K562 (cell line): ENCODE measurements around the gene TPPP. TPM values are rescaled to one million over a fixed set of nuclear protein-coding genes. Genes with fewer than 3 reads are reported as not detected.

ENCODE experiments used
- ATAC-seq: fragments of 200-7000 bp; cut with Tn5 transposase; 3 replicates; pipeline ENCODE4 v1.9.1; 2020; ENCODE audit warnings: moderate library complexity
- BruUV-seq: library from RNA; stranded (reverse); fragments of 400-500 nt; replicated peaks from 2 replicates; lab custom pipeline; 2021; lab: Mats Ljungman, UMichigan
- CTCF ChIA-PET: fragments of 300-600 bp; formaldehyde crosslinking; extraction: SDS; loops from one replicate; lab custom pipeline; 2021; ENCODE audit warnings: low intra/inter-chr PET ratio; lab: Yijun Ruan, JAX
- POLR2A ChIA-PET: fragments of 300-600, 350-650 bp; sonication (Branson Sonifier 250); formaldehyde crosslinking; extraction: SDS; loops from one replicate; lab custom pipeline; 2021; ENCODE audit warnings: antibody characterized with exemption, inconsistent platforms; lab: Yijun Ruan, JAX
- DNase-seq, 4 experiments: peaks; one replicate each; pipeline versions ENCODE4 v3.0.0 to v3.0.0-alpha.2; 2011 to 2018; ENCODE audit warnings: low spot score in 3 of 4, mixed read lengths in 3 of 4; ENCODE audit errors: extremely low read depth in 1 of 4
- FAIRE-seq: peaks from 2 replicates; lab custom pipeline; 2011; peaks lifted over from hg19 to GRCh38; lab: Jason Lieb, UNC
- H2AFZ ChIP-seq: 2 replicates; pipeline ENCODE4 v1.6.0; 2011; ENCODE audit warnings: low read depth, low read length, control low read depth, inconsistent platforms
- H3K27ac ChIP-seq: fragments of 200-600 bp; 3 replicates; pipeline ENCODE4 v1.8.0; 2011; ENCODE audit warnings: low read depth, mild to moderate bottlenecking, control low read depth, inconsistent platforms, low read length, moderate library complexity, mixed read lengths; ENCODE audit errors: extremely low read depth
- H3K27me3 ChIP-seq, 2 experiments: fragments of 300-600 bp in 1 of 2; 2 replicates in 1 of 2; 3 replicates in 1 of 2; pipeline versions ENCODE4 v1.6.0 to v1.8.0; 2011; ENCODE audit warnings: inconsistent platforms in 2 of 2, low read length in 2 of 2, mild to moderate bottlenecking in 1 of 2, mixed read lengths in 1 of 2, moderate library complexity in 1 of 2; ENCODE audit not compliant: control insufficient read depth in 2 of 2, insufficient read depth in 2 of 2
- H3K36me3 ChIP-seq: fragments of 300-600 bp; 3 replicates; pipeline ENCODE4 v1.8.0; 2011; ENCODE audit warnings: mild to moderate bottlenecking, low read length, inconsistent platforms; ENCODE audit not compliant: control insufficient read depth, insufficient read depth
- H3K4me1 ChIP-seq, 2 experiments: fragments of 200-600 bp in 1 of 2; replicated peaks in 1 of 2; 2 replicates in 1 of 2; 3 replicates in 1 of 2; pipeline versions ENCODE4 v1.5.1 to v1.8.0; 2011; ENCODE audit warnings: inconsistent platforms in 2 of 2, low read length in 2 of 2, mild to moderate bottlenecking in 1 of 2, mixed read lengths in 1 of 2, moderate library complexity in 1 of 2; ENCODE audit not compliant: control insufficient read depth in 2 of 2, insufficient read depth in 2 of 2
- H3K4me2 ChIP-seq: 2 replicates; pipeline ENCODE4 v1.6.1; 2011; ENCODE audit warnings: low read length, control low read depth, inconsistent platforms, mixed read lengths; ENCODE audit not compliant: insufficient read depth
- H3K4me3 ChIP-seq: fragments of 200-600 bp; sonication (generic), shearing (Covaris generic); 2 replicates; pipeline ENCODE4 v1.5.1; 2016; ENCODE audit warnings: control low read depth, inconsistent platforms
- H3K79me2 ChIP-seq: fragments of 200-600 bp; 3 replicates; pipeline ENCODE4 v1.8.0; 2011; ENCODE audit warnings: low read length, inconsistent platforms; ENCODE audit not compliant: control insufficient read depth, insufficient read depth
- H3K9ac ChIP-seq, 2 experiments: 2 replicates each; pipeline versions ENCODE4 v1.6.0 to v1.6.1; 2011; ENCODE audit warnings: low read depth in 2 of 2, low read length in 2 of 2, control low read depth in 1 of 2, inconsistent platforms in 1 of 2, mild to moderate bottlenecking in 1 of 2, mixed read lengths in 1 of 2; ENCODE audit not compliant: insufficient read depth in 1 of 2
- H3K9me1 ChIP-seq: one replicate; pipeline ENCODE4 v1.6.0; 2011; ENCODE audit warnings: inconsistent platforms, mild to moderate bottlenecking, low read length, moderate library complexity; ENCODE audit not compliant: control insufficient read depth, insufficient read depth
- H3K9me3 ChIP-seq: replicated peaks from 2 replicates; pipeline ENCODE4 v1.5.1; 2011; ENCODE audit warnings: low read depth, low read length, inconsistent platforms; ENCODE audit not compliant: control insufficient read depth, insufficient read depth
- H4K20me1 ChIP-seq: replicated peaks from 2 replicates; pipeline ENCODE4 v1.6.1; 2011; ENCODE audit warnings: low read length, inconsistent platforms, mixed read lengths; ENCODE audit not compliant: control insufficient read depth, insufficient read depth
- MAFK ChIP-seq: IDR thresholded peaks from 2 replicates; pipeline ENCODE4 v1.6.1; 2011; ENCODE audit warnings: low read length, improper control_type of control experiment
- MCM2 ChIP-seq: fragments of 450-650 bp; IDR thresholded peaks from 2 replicates; pipeline ENCODE4 v1.6.1; 2017; ENCODE audit warnings: low read depth, mild to moderate bottlenecking
- POLR2G ChIP-seq: fragments of 200-400 bp; formaldehyde crosslinking; IDR thresholded peaks from 2 replicates; pipeline ENCODE4 v1.6.1; 2017; ENCODE audit warnings: low read depth, mild to moderate bottlenecking, antibody characterized with exemption, low read length, moderate library complexity
- SMARCA5 ChIP-seq: fragments of 450-650 bp; IDR thresholded peaks from 2 replicates; pipeline ENCODE4 v1.6.1; 2016
- SMARCE1 ChIP-seq: fragments of 450-650 bp; IDR thresholded peaks from 2 replicates; pipeline ENCODE4 v1.7.1; 2016; ENCODE audit warnings: mild to moderate bottlenecking
- SP1 ChIP-seq: sonication (generic); formaldehyde crosslinking; IDR thresholded peaks from 2 replicates; pipeline ENCODE4 v1.8.1; 2022; ENCODE audit warnings: mild to moderate bottlenecking, missing genetic modification reagents
- TBL1XR1 ChIP-seq, 2 experiments: IDR thresholded peaks; 2 replicates each; pipeline ENCODE4 v1.6.1; 2012; ENCODE audit warnings: improper control_type of control experiment in 2 of 2, low read length in 2 of 2, mild to moderate bottlenecking in 1 of 2
- ZNF197 ChIP-seq: fragments of 200-800 bp; sonication (Bioruptor generic); IDR thresholded peaks from 2 replicates; pipeline ENCODE4 v1.6.1; 2016; ENCODE audit warnings: low read depth, missing genetic modification characterization, missing compliant biosample characterization
- ZNF41 ChIP-seq: fragments of 250-450 bp; sonication (Bioruptor Pico); conservative IDR thresholded peaks from 2 replicates; pipeline ENCODE4 v1.4.0; 2020; ENCODE audit warnings: mild to moderate bottlenecking
- WGBS: fragments of 100-300 bp; shearing (Covaris generic); methylation state at CpG from one replicate; pipeline ENCODE4 v1.1.6; 2016; ENCODE audit warnings: low coverage, mixed read lengths; ENCODE audit not compliant: insufficient coverage; ENCODE audit errors: missing lambda C conversion rate; 5-methylcytosine and 5-hydroxymethylcytosine counted together
- in situ Hi-C: fragments of 300-500 bp; cut with MboI; formaldehyde crosslinking; loops from 4 replicates; pipeline ENCODE4 v1.15.0; 2018; ENCODE audit warnings: inconsistent platforms, mixed read lengths
- intact Hi-C: fragments of 100-400 bp; cut with micrococcal nuclease; formaldehyde crosslinking; loops from 2 replicates; pipeline ENCODE4 v1.14.2; 2022
- polyA plus RNA-seq, 8 experiments: library from polyadenylated mRNA; depleted of rRNA in 4 of 8; stranded (reverse) in 5 of 8; unstranded in 3 of 8; fragments of >200 nt; fragmentation: Nextera tagmentation in 2 of 8; fragmentation: Illumina TruSeq in 1 of 8; extraction: Ambion mirVana in 2 of 8; extraction: Trizol in 1 of 8; gene quantifications; 2 replicates each; pipeline versions ENCODE4 v1.2.1 to v1.2.3, GENCODE V29; 2011 to 2014; ENCODE audit warnings: inconsistent platforms in 1 of 8, missing spikeins in 1 of 8
- total RNA-seq, 7 experiments: library from RNA; depleted of rRNA in 6 of 7; stranded (reverse); fragments of >200 nt in 6 of 7; fragmentation: Illumina TruSeq in 2 of 7; extraction: Trizol in 2 of 7; gene quantifications; 2 replicates each; pipeline versions ENCODE4 v1.2.1 to v1.2.3, GENCODE V29; 2011 to 2021; ENCODE audit warnings: low replicate concordance in 1 of 7
- TF ChIP-seq, protein P1 (sequence below): fragments of 250-450 bp; sonication (Bioruptor Pico); IDR thresholded peaks from 2 replicates; pipeline ENCODE4 v1.4.0; 2020; ENCODE audit warnings: mild to moderate bottlenecking, moderate library complexity

Gene TPPP
- total and polyA plus RNA-seq, 9 of the 15 experiments (the other 6 are each of a cell fraction or from before 2014, with no cell fraction given) = 0.01 to 0.07 (median 0.03) TPM; not detected in 6

GRCh38 chr5:637581-638450 lies 55.3 kb downstream of the TPPP start:
- Histone ChIP-seq H4K20me1 (no peaks in the 10 kb centered on the region; the same call in 1 of the 2 replicates), H3K9ac (no peak overlapping the region), H3K36me3 (peaks cover 95% of the 10 kb centered on the region), H3K4me1 (peaks cover 0 to 7% of the 10 kb centered on the region in 2 experiments; a peak in 2 of 5 replicates), H3K4me2 (no peak overlapping the region)
- WGBS = 93% methylated on average over 36 of the region's 42 CpGs
- no peak for ATAC-seq
- no TSS peak for BruUV-seq
- TF ChIP-seq POLR2G (peak; percentile 31; the same call in 1 of the 2 replicates), TBL1XR1 (IDR thresholded peaks at IDR 0.05; ENCODE audit: low read length in 2 of 2) (no peak)
- TF ChIP-seq, all 486 proteins: peak for 1
- Histone ChIP-seq H3K79me2 (no peaks in the 10 kb centered on the region), H3K4me3 (no peak overlapping the region), H3K27me3 (no peaks in the 10 kb centered on the region), H3K9me1 (no peaks in the 10 kb centered on the region), H2AFZ (no peak overlapping the region), H3K9me3 (no peaks in the 10 kb centered on the region), H3K27ac (no peak overlapping the region)
- DNase-seq (no peak), FAIRE-seq (no peak)
- intact Hi-C loops = no loop called here
- POLR2A ChIA-PET = no interaction called here
- in situ Hi-C loops = no loop called here
- CTCF ChIA-PET = no interaction called here

DNA sequence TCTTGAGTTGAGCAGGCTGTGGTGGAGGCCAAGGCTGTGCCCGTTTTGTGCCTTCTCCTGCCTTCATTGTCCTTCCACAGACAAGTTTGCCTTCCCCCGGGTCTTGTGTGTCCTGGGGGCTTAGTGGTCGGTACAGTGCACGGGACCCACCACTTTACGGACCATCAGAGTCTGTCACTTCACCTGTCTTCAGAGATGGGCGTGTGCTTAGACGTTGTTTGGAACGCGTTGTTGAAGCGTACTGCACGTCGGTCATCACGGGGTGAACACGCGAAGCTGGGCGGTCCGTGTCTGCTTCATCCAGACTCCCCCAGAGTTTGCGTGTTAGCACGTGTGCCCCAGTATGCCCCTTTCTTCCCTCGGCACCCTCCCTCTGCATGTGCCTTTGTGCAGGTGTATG lies 56.2 kb downstream of the TPPP start:
- FAIRE-seq = no peak
- intact Hi-C loops (no loop called here), in situ Hi-C loops (no loop called here)
- Histone ChIP-seq H3K4me1 (peaks cover 0 to 7% of the 10 kb centered on the region in 2 experiments; a peak in 2 of 5 replicates), H2AFZ (no peak overlapping the region), H3K4me3 (no peak overlapping the region), H3K9me3 (no peaks in the 10 kb centered on the region), H3K27ac (no peak overlapping the region), H3K9me1 (no peaks in the 10 kb centered on the region), H4K20me1 (no peaks in the 10 kb centered on the region; the same call in 1 of the 2 replicates), H3K27me3 (no peaks in the 10 kb centered on the region), H3K79me2 (no peaks in the 10 kb centered on the region), H3K4me2 (no peak overlapping the region), H3K36me3 (peaks cover 87% of the 10 kb centered on the region), H3K9ac (no peak overlapping the region)
- 93% methylated on average over 20 of the region's 20 CpGs for WGBS
- no peak for ATAC-seq
- no peak for DNase-seq
- POLR2A ChIA-PET = no interaction called here
- CTCF ChIA-PET = no interaction called here
- no TSS peak for BruUV-seq
- no peak for TF ChIP-seq ZNF197 (CRISPR knock-in tag)
- TF ChIP-seq SP1 (CRISPR knock-in tag) = no peak
- TF ChIP-seq ZNF41 = no peak
- TF ChIP-seq, protein P1, sequence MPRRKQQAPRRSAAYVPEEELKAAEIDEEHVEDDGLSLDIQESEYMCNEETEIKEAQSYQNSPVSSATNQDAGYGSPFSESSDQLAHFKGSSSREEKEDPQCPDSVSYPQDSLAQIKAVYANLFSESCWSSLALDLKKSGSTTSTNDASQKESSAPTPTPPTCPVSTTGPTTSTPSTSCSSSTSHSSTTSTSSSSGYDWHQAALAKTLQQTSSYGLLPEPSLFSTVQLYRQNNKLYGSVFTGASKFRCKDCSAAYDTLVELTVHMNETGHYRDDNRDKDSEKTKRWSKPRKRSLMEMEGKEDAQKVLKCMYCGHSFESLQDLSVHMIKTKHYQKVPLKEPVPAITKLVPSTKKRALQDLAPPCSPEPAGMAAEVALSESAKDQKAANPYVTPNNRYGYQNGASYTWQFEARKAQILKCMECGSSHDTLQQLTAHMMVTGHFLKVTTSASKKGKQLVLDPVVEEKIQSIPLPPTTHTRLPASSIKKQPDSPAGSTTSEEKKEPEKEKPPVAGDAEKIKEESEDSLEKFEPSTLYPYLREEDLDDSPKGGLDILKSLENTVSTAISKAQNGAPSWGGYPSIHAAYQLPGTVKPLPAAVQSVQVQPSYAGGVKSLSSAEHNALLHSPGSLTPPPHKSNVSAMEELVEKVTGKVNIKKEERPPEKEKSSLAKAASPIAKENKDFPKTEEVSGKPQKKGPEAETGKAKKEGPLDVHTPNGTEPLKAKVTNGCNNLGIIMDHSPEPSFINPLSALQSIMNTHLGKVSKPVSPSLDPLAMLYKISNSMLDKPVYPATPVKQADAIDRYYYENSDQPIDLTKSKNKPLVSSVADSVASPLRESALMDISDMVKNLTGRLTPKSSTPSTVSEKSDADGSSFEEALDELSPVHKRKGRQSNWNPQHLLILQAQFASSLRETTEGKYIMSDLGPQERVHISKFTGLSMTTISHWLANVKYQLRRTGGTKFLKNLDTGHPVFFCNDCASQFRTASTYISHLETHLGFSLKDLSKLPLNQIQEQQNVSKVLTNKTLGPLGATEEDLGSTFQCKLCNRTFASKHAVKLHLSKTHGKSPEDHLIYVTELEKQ (CRISPR knock-in tag) = no peak
- TF ChIP-seq MCM2 = no peak
- no peak for TF ChIP-seq SMARCE1
- no peak for TF ChIP-seq MAFK
- no peak for TF ChIP-seq SMARCA5
